Caki2 (cell line): ENCODE data around the gene MRPL33. TPM values are rescaled to one million over a fixed set of nuclear protein-coding genes. Genes with fewer than 3 reads are reported as not detected.

Experiments used
- DNase-seq: peaks from one replicate; pipeline ENCODE4 v3.0.0-alpha.2; 2015; ENCODE audit warnings: low read depth
- in situ Hi-C: cut with HindIII; loops from 2 replicates; pipeline ENCODE4 v1.10.0; 2016; ENCODE audit warnings: low sequenced_read_pairs, low pct_unique_long_range_greater_than_20kb, mixed read lengths
- total RNA-seq: library from RNA; depleted of rRNA; stranded (reverse); fragments of >200 nt; shearing (Covaris generic); gene quantifications from 2 replicates; pipeline ENCODE4 v1.2.3, GENCODE V29; 2014; ENCODE audit warnings: low replicate concordance

MRPL33 gene
- total RNA-seq, 1 experiment from 2014 or later, result 289 TPM

- DNase-seq, result peak; percentile 99
- in situ Hi-C loops, result no loop called here
Observed at GRCh38 chr2:27798948-27799645, 27.6 kb downstream of the MRPL33 start.

GRCh38 chr2:27799646-27800010, 28.1 kb downstream of the MRPL33 start:
- in situ Hi-C loops, result no loop called here
- DNase-seq, result no peak

GRCh38 chr2:27800856-27801255, 29.3 kb downstream of the MRPL33 start:
- in situ Hi-C loops, result no loop called here
- no peak for DNase-seq

GRCh38 chr2:27802547-27802946, 31.0 kb downstream of the MRPL33 start:
- DNase-seq, result no peak
- in situ Hi-C loops, result no loop called here

GRCh38 chr2:27803046-27803445, 31.5 kb downstream of the MRPL33 start:
- in situ Hi-C loops, result no loop called here
- DNase-seq, result no peak

- DNase-seq, result no peak
- in situ Hi-C loops, result no loop called here
Observed at GRCh38 chr2:27804146-27804545, 32.6 kb downstream of the MRPL33 start.

GRCh38 chr2:27805180-27805579, 33.7 kb downstream of the MRPL33 start:
- in situ Hi-C loops, result no loop called here
- no peak for DNase-seq

- peak; percentile 86 for DNase-seq
- in situ Hi-C loops, result no loop called here
Observed at GRCh38 chr2:27806311-27807059, 35.0 kb downstream of the MRPL33 start.

GRCh38 chr2:27807476-27807875, 36.0 kb downstream of the MRPL33 start:
- in situ Hi-C loops, result no loop called here
- DNase-seq, result peak; percentile 67

- in situ Hi-C loops, result no loop called here
- no peak for DNase-seq
Observed at GRCh38 chr2:27808418-27808817, 36.9 kb downstream of the MRPL33 start.

GRCh38 chr2:27808984-27809383, 37.5 kb downstream of the MRPL33 start:
- DNase-seq, result no peak
- in situ Hi-C loops, result no loop called here

- in situ Hi-C loops, result no loop called here
- DNase-seq, result peak; percentile 56
Observed at GRCh38 chr2:27809761-27810241, 38.3 kb downstream of the MRPL33 start.

GRCh38 chr2:27810455-27810854, 38.9 kb downstream of the MRPL33 start:
- DNase-seq, result no peak
- in situ Hi-C loops, result no loop called here

- no peak for DNase-seq
- in situ Hi-C loops, result no loop called here
Observed at GRCh38 chr2:27811768-27812167, 40.2 kb downstream of the MRPL33 start.

GRCh38 chr2:27814758-27815157, 43.2 kb downstream of the MRPL33 start:
- in situ Hi-C loops, result no loop called here
- DNase-seq, result no peak

- in situ Hi-C loops, result no loop called here
- no peak for DNase-seq
Observed at GRCh38 chr2:27815860-27816438, 44.4 kb downstream of the MRPL33 start.

GRCh38 chr2:27822049-27822448, 50.5 kb downstream of the MRPL33 start:
- DNase-seq, result no peak
- in situ Hi-C loops, result no loop called here

- DNase-seq, result no peak
- in situ Hi-C loops, result no loop called here
Observed at GRCh38 chr2:27823135-27823534, 51.6 kb downstream of the MRPL33 start.

GRCh38 chr2:27823569-27823968, 52.0 kb downstream of the MRPL33 start:
- in situ Hi-C loops, result no loop called here
- DNase-seq, result no peak
